ENCODE results near the gene GNG11.
"Not testable (repeated sequence)": the region's sequence is repeated elsewhere in the genome, so short reads cannot be mapped to it uniquely, and the experiment has no call there.

The GNG11 gene

GRCh38 chr7:93921607-93922566 lies at the start of gene GNG11:
Gene GNG11, plus strand, starts transcription at chr7:93921735. Its CDS starts 403 bp downstream, at chr7:93922138.
- DNase-seq: peak; percentile 86

GRCh38 chr7:93873998-93874574 lies 47.4 kb upstream of the GNG11 start:
- no peak for DNase-seq

- DNase-seq: no peak
Observed at GRCh38 chr7:93877742-93878141, 43.8 kb upstream of the GNG11 start.

GRCh38 chr7:93879356-93879755 lies 42.2 kb upstream of the GNG11 start:
- DNase-seq: no peak

GRCh38 chr7:93882468-93882867 lies 39.1 kb upstream of the GNG11 start:
- no peak for DNase-seq

GRCh38 chr7:93883078-93883916 lies 38.2 kb upstream of the GNG11 start:
- no peak for DNase-seq

- no peak for DNase-seq
Observed at GRCh38 chr7:93883917-93884345, 37.6 kb upstream of the GNG11 start.

- DNase-seq: no peak
Observed at GRCh38 chr7:93884541-93884940, 37.0 kb upstream of the GNG11 start.

GRCh38 chr7:93889261-93889660 lies 32.3 kb upstream of the GNG11 start:
- DNase-seq: no peak

GRCh38 chr7:93890041-93890463 lies 31.5 kb upstream of the GNG11 start:
- peak; percentile 54 for DNase-seq

- peak; percentile 52 for DNase-seq
Observed at GRCh38 chr7:93890464-93891068, 31.0 kb upstream of the GNG11 start, which contains the start of gene TFPI2. Gene TFPI2, minus strand, starts transcription at chr7:93890753. Its CDS starts 75 bp downstream, at chr7:93890678.

GRCh38 chr7:93894426-93894825 lies 27.1 kb upstream of the GNG11 start:
- no peak for DNase-seq

GRCh38 chr7:93894966-93895640 lies 26.4 kb upstream of the GNG11 start:
- DNase-seq: no peak

- peak; percentile 20 for DNase-seq
Observed at GRCh38 chr7:93895859-93896600, 25.5 kb upstream of the GNG11 start.

GRCh38 chr7:93897680-93898079 lies 23.9 kb upstream of the GNG11 start:
- no peak for DNase-seq

- peak; percentile 28 for DNase-seq
Observed at GRCh38 chr7:93902777-93903423, 18.6 kb upstream of the GNG11 start.

- no peak for DNase-seq
Observed at GRCh38 chr7:93906267-93906666, 15.3 kb upstream of the GNG11 start, which contains the start of gene GNGT1. Gene GNGT1, plus strand, starts transcription at chr7:93906567. Its CDS starts 180 bp downstream, at chr7:93906747.

- no peak for DNase-seq
Observed at GRCh38 chr7:93910076-93910994, 11.2 kb upstream of the GNG11 start.

GRCh38 chr7:93911242-93911641 lies 10.3 kb upstream of the GNG11 start:
- DNase-seq: not testable (repeated sequence)
